ENCODE results near the gene ERCC3. TPM values are rescaled to one million over a fixed set of nuclear protein-coding genes. Genes with fewer than 3 reads are reported as not detected.

Gene ERCC3
- total RNA-seq, 1 donor = 47.1 TPM

- TF ChIP-seq CTCF (IDR thresholded peaks at IDR 0.05; ENCODE audit: insufficient read depth, low read depth, low read length) = no peak
- no peak overlapping the region for H3K4me3 ChIP-seq (ENCODE audit: low read depth, low read length)
- no peak for DNase-seq (ENCODE audit: low read depth)
These were observed 23.3 kb downstream of the ERCC3 start for GRCh38 chr2:127270663-127271062.

- no peak overlapping the region for H3K4me3 ChIP-seq (ENCODE audit: low read depth, low read length)
- peak; percentile 11 for DNase-seq (ENCODE audit: low read depth)
- TF ChIP-seq CTCF (IDR thresholded peaks at IDR 0.05; ENCODE audit: insufficient read depth, low read depth, low read length) = no peak
These were observed 32.0 kb downstream of the ERCC3 start for GRCh38 chr2:127261804-127262406.

GRCh38 chr2:127259355-127259754 is 34.6 kb downstream of the ERCC3 start:
- no peak for TF ChIP-seq CTCF (IDR thresholded peaks at IDR 0.05; ENCODE audit: insufficient read depth, low read depth, low read length)

GRCh38 chr2:127256866-127257265 is 37.1 kb downstream of the ERCC3 start:
- H3K4me3 ChIP-seq (ENCODE audit: low read depth, low read length) = no peak overlapping the region
- no peak for TF ChIP-seq CTCF (IDR thresholded peaks at IDR 0.05; ENCODE audit: insufficient read depth, low read depth, low read length)
- DNase-seq (ENCODE audit: low read depth) = no peak

More at GRCh38 chr2:127259355-127259754, 34.6 kb downstream of the ERCC3 start:
- H3K4me3 ChIP-seq (ENCODE audit: low read depth, low read length) = no peak overlapping the region
- DNase-seq (ENCODE audit: low read depth) = no peak

GRCh38 chr2:127256381-127256780 is 37.6 kb downstream of the ERCC3 start:
- DNase-seq (ENCODE audit: low read depth) = no peak
- no peak for TF ChIP-seq CTCF (IDR thresholded peaks at IDR 0.05; ENCODE audit: insufficient read depth, low read depth, low read length)
- no peak overlapping the region for H3K4me3 ChIP-seq (ENCODE audit: low read depth, low read length)

- H3K4me3 ChIP-seq (ENCODE audit: low read depth, low read length) = no peak overlapping the region
- no peak for TF ChIP-seq CTCF (IDR thresholded peaks at IDR 0.05; ENCODE audit: insufficient read depth, low read depth, low read length)
- DNase-seq (ENCODE audit: low read depth) = no peak
These were observed 38.2 kb downstream of the ERCC3 start for GRCh38 chr2:127255721-127256120.

- no peak for DNase-seq (ENCODE audit: low read depth)
- no peak for TF ChIP-seq CTCF (IDR thresholded peaks at IDR 0.05; ENCODE audit: insufficient read depth, low read depth, low read length)
- no peak overlapping the region for H3K4me3 ChIP-seq (ENCODE audit: low read depth, low read length)
These were observed 38.8 kb downstream of the ERCC3 start for GRCh38 chr2:127255146-127255545.

All from fibroblast of villous mesenchyme (primary cell).